Lower leg skin (tissue), 3 donors: Measurements from ENCODE around the gene ESR2.

Experiments used
- CTCF ChIP-seq, 3 donors: fragments of 450-650 bp; IDR thresholded peaks; one replicate each; pipeline ENCODE4 v1.5.1; 2016; ENCODE audit warnings: antibody characterized with exemption in 3 of 3, mild to moderate bottlenecking in 3 of 3, moderate library complexity in 2 of 3
- POLR2A ChIP-seq, 2 donors: fragments of 450-650 bp; IDR thresholded peaks; one replicate each; pipeline ENCODE4 v1.6.1; 2016 to 2017; ENCODE audit warnings: antibody characterized with exemption in 2 of 2, mild to moderate bottlenecking in 1 of 2, moderate library complexity in 1 of 2

GRCh38 chr14:64082837-64083236, 211.3 kb downstream of the ESR2 start:
- no peak for TF ChIP-seq CTCF (IDR thresholded peaks at IDR 0.05)
- TF ChIP-seq POLR2A (IDR thresholded peaks at IDR 0.05), result no peak
